Ishikawa (cell line): ENCODE results near the gene ZNF431.

Source experiments
- CEBPB ChIP-seq: IDR thresholded peaks from 2 replicates; pipeline ENCODE4 v1.6.1; 2012
- EGR1 ChIP-seq: IDR thresholded peaks from 2 replicates; pipeline ENCODE4 v1.6.1; 2012
- EP300 ChIP-seq: IDR thresholded peaks from 2 replicates; pipeline ENCODE4 v1.6.1; 2012; ENCODE audit warnings: borderline replicate concordance
- MAX ChIP-seq: IDR thresholded peaks from 2 replicates; pipeline ENCODE4 v1.6.1; 2012
- RAD21 ChIP-seq: IDR thresholded peaks from 2 replicates; pipeline ENCODE4 v1.6.1; 2012; ENCODE audit warnings: low read depth
- TAF1 ChIP-seq: IDR thresholded peaks from 2 replicates; pipeline ENCODE4 v1.6.1; 2012; ENCODE audit warnings: low read depth, mild to moderate bottlenecking
- TEAD4 ChIP-seq: IDR thresholded peaks from 2 replicates; pipeline ENCODE4 v1.6.1; 2012
- YY1 ChIP-seq: IDR thresholded peaks from 2 replicates; pipeline ENCODE4 v1.6.1; 2012; ENCODE audit warnings: low read depth

GRCh38 chr19:21151460-21151859, 9.6 kb downstream of the ZNF431 start:
- TF ChIP-seq TAF1 (no peak), EGR1 (no peak), EP300 (no peak), TEAD4 (no peak), CEBPB (no peak), RAD21 (no peak), YY1 (no peak), MAX (no peak)
